Left ventricle myocardium inferior (tissue), 1 donor: ENCODE measurements around the gene PTPRR. TPM values are rescaled to one million over a fixed set of nuclear protein-coding genes. Genes with fewer than 3 reads are reported as not detected.

ENCODE experiments used
- DNase-seq: peaks from one replicate; pipeline ENCODE4 v3.0.0-alpha.2; 2020
- H3K27ac ChIP-seq: fragments of 200-600 bp; replicated peaks from 2 replicates; pipeline ENCODE4 v1.8.0; 2021
- H3K27me3 ChIP-seq: fragments of 200-600 bp; 2 replicates; pipeline ENCODE4 v1.8.0; 2021; ENCODE audit warnings: low read depth
- H3K36me3 ChIP-seq: fragments of 200-600 bp; 2 replicates; pipeline ENCODE4 v1.8.0; 2021
- H3K4me1 ChIP-seq: fragments of 200-600 bp; 2 replicates; pipeline ENCODE4 v1.8.0; 2021
- H3K4me3 ChIP-seq: fragments of 200-600 bp; 2 replicates; pipeline ENCODE4 v1.8.0; 2021; ENCODE audit warnings: mild to moderate bottlenecking, moderate library complexity
- H3K9me3 ChIP-seq: fragments of 200-600 bp; replicated peaks from 2 replicates; pipeline ENCODE4 v1.8.0; 2021
- intact Hi-C: fragments of 100-400 bp; cut with micrococcal nuclease; formaldehyde crosslinking; loops from one replicate; pipeline ENCODE4 v1.11.0; 2022
- total RNA-seq: library from RNA; stranded (reverse); fragmentation: NEBNext Ultra II Directional; extraction: Animal tissue kit (Norgen Biotek cat#: 25700); gene quantifications from one replicate; pipeline ENCODE4 v1.2.1, GENCODE V29; 2021
- TF ChIP-seq, protein P1 (sequence below): fragments of 200-600 bp; IDR thresholded peaks from 2 replicates; pipeline ENCODE4 v1.8.0; 2021; ENCODE audit warnings: antibody characterized with exemption, mild to moderate bottlenecking, borderline replicate concordance
- donor health status: DM: no; HTN: yes; CAD: no; lungs with severe emphysema.

Gene PTPRR
- total RNA-seq, 1 donor from 2014 or later, result 1.3 TPM

DNA sequence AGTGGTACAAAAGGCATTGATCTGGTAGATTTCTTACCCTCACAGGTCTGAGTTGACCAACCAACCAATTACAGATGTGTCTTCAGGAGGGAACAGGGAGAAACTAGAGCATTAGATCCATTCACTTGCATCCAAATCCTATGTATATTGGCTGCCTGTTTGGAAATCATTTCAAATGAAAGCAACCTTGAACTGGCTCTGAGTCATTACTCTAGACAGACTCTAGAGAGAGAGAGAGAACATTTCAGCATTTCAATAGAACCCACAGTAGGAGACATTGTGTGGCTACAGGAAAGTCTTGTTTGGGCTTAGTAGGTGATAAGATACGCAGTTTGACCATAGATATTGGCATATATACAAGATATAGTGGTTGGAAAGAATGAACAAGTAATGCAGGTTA lies 114.5 kb downstream of the PTPRR start:
- TF ChIP-seq, protein P1, sequence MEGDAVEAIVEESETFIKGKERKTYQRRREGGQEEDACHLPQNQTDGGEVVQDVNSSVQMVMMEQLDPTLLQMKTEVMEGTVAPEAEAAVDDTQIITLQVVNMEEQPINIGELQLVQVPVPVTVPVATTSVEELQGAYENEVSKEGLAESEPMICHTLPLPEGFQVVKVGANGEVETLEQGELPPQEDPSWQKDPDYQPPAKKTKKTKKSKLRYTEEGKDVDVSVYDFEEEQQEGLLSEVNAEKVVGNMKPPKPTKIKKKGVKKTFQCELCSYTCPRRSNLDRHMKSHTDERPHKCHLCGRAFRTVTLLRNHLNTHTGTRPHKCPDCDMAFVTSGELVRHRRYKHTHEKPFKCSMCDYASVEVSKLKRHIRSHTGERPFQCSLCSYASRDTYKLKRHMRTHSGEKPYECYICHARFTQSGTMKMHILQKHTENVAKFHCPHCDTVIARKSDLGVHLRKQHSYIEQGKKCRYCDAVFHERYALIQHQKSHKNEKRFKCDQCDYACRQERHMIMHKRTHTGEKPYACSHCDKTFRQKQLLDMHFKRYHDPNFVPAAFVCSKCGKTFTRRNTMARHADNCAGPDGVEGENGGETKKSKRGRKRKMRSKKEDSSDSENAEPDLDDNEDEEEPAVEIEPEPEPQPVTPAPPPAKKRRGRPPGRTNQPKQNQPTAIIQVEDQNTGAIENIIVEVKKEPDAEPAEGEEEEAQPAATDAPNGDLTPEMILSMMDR, result no peak
- intact Hi-C loops, result no loop called here
- Histone ChIP-seq H3K4me1 (no peaks in the 10 kb centered on the region), H3K9me3 (peaks cover 7% of the 10 kb centered on the region), H3K27ac (no peak overlapping the region), H3K36me3 (no peaks in the 10 kb centered on the region), H3K27me3 (no peaks in the 10 kb centered on the region), H3K4me3 (no peak overlapping the region)
- DNase-seq, result no peak

DNA sequence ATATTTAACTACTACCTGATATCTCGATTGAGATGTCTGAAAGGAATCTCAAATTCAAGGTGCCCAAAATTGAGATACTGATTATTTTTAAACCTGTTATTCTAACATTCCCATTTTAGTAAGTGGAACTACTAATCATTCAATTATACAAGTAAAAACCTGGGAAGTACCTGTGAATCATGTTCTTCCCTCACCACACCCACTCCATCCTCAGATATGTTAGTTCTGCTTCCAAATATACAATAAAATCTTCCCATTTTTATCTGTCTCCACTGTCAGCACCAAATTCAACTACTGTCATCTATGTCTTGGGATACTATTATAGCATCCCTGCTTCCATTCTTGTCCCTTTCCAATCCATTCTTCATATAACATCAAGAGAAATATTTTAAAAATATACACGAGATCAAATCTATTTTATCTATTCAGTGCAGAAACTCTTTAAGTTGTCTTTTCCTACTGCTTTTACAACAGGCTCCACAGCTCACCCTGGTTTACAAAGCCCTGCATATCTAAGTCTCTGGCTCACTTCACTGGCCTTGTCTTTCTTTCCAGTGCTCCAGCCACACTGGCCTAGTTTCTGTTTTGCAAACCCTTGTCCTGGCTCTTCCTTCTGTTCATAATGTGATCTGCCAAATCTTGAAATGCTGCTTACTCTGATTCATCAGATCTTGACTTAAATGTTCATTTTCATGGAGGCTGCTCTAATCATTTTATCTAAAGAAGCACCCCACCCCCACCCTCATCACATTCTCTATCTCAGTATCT lies 122.3 kb downstream of the PTPRR start:
- no peaks in the 10 kb centered on the region for H3K36me3 ChIP-seq
- no peak overlapping the region for H3K4me3 ChIP-seq
- no peaks in the 10 kb centered on the region for H3K4me1 ChIP-seq
- DNase-seq, result no peak
- H3K27me3 ChIP-seq, result no peaks in the 10 kb centered on the region
- TF ChIP-seq, protein P1, result no peak
- no peak overlapping the region for H3K27ac ChIP-seq
- intact Hi-C loops, result no loop called here
- no peaks in the 10 kb centered on the region for H3K9me3 ChIP-seq

DNA sequence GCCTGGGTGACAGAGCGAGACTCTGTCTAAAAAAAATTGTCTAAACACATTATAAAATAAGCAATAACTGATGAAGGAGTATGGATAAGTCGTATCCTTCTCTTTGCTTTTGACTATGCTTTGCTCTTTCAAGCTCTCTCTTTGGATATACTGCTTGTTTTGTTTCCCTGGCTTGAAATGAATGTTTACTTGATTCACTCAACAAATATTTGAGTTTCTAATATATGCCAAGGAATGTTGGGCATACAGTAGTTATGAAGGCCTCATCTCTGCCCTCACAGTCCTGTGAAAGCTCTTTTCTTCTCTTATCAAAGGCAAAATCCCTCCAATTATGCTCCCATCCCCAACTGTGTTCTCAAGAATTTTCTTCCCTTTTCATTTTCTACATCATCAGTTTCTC lies 123.5 kb downstream of the PTPRR start:
- Histone ChIP-seq H3K27me3 (no peaks in the 10 kb centered on the region), H3K4me1 (no peaks in the 10 kb centered on the region), H3K9me3 (no peaks in the 10 kb centered on the region), H3K36me3 (no peaks in the 10 kb centered on the region), H3K4me3 (no peak overlapping the region), H3K27ac (no peak overlapping the region)
- no peak for DNase-seq
- TF ChIP-seq, protein P1, result no peak
- intact Hi-C loops, result no loop called here

DNA sequence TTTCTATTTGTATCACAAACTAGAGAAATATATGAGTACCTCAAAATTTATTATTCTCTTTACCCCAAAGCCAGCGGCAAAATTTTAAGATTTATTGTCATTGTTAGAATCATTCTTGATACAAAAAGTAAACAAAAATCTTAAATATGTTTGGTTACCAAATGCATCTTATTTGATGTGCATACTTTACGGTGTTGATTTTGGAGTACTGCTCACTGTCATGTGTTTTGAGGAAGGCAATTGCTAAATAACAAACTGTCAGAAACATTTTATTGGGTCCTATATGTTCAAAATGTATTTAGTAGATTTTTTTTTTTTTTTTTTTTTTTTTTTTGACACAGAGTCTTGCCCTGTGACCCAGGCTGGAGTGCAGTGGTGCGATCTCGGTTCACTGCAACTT lies 124.9 kb downstream of the PTPRR start:
- no peaks in the 10 kb centered on the region for H3K27me3 ChIP-seq
- intact Hi-C loops, result no loop called here
- no peak overlapping the region for H3K27ac ChIP-seq
- DNase-seq, result no peak
- H3K4me1 ChIP-seq, result no peaks in the 10 kb centered on the region
- H3K9me3 ChIP-seq, result no peaks in the 10 kb centered on the region
- TF ChIP-seq, protein P1, result no peak
- no peaks in the 10 kb centered on the region for H3K36me3 ChIP-seq
- no peak overlapping the region for H3K4me3 ChIP-seq

DNA sequence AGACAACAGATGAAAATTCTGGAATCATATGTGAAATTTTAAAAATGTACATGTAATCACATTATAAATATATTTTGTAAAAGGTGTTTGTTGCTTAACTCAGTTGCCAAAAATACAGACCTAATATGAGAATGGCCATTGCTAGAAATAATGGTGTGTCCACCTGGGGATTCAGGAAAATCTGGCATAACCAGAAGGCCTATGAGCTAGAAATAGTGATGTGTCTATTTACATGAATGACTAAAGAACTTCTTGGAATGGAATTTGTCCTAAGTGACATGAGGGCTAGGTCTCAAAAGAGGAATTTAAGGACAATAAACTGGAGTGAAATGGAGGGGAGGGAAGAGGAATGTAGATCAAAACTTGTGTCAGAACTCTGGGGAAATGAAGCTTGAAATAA lies 126.4 kb downstream of the PTPRR start:
- Histone ChIP-seq H3K27ac (no peak overlapping the region), H3K27me3 (no peaks in the 10 kb centered on the region), H3K4me1 (no peaks in the 10 kb centered on the region), H3K4me3 (no peak overlapping the region), H3K9me3 (no peaks in the 10 kb centered on the region), H3K36me3 (no peaks in the 10 kb centered on the region)
- intact Hi-C loops, result no loop called here
- DNase-seq, result no peak
- TF ChIP-seq, protein P1, result no peak
